Breast epithelium (tissue), 4 donors: ENCODE results near the gene C3orf70. TPM values are rescaled to one million over a fixed set of nuclear protein-coding genes. Genes with fewer than 3 reads are reported as not detected.

ENCODE experiments used
- DNase-seq, 2 donors: peaks; one replicate each; pipeline ENCODE4 v3.0.0-alpha.2; 2019; ENCODE audit warnings: low spot score in 2 of 2
- H3K27ac ChIP-seq, 2 donors: fragments of 200-600 bp; sonication (generic) in 1 of 2; one replicate each; pipeline ENCODE4 v1.5.1; 2016 to 2019; ENCODE audit warnings: mild to moderate bottlenecking in 1 of 2
- H3K27me3 ChIP-seq, 2 donors: fragments of 200-600 bp; sonication (generic) in 1 of 2; one replicate each; pipeline versions ENCODE4 v1.5.1 to v1.6.0; 2017 to 2019; ENCODE audit warnings: control low read depth in 1 of 2, mild to moderate bottlenecking in 1 of 2
- H3K36me3 ChIP-seq: fragments of 200-600 bp; one replicate; pipeline ENCODE4 v1.5.1; 2019
- H3K4me1 ChIP-seq, 2 donors: fragments of 200-600 bp; sonication (generic); one replicate each; pipeline ENCODE4 v1.5.1; 2016 to 2019; ENCODE audit warnings: control low read depth in 1 of 2
- H3K4me3 ChIP-seq, 3 donors: fragments of 200-600 bp; sonication (generic); 1 replicate in 2 of 3; 2 replicates in 1 of 3; pipeline ENCODE4 v1.5.1; 2016 to 2019; ENCODE audit warnings: mild to moderate bottlenecking in 3 of 3, moderate library complexity in 2 of 3
- H3K9me3 ChIP-seq, 2 donors: fragments of 200-600 bp; sonication (generic) in 1 of 2; one replicate each; pipeline ENCODE4 v1.5.1; 2016 to 2019; ENCODE audit warnings: control low read depth in 1 of 2
- CTCF ChIP-seq, 3 donors: fragments of 450-650 bp; IDR thresholded peaks; one replicate each; pipeline ENCODE4 v1.5.1; 2016 to 2017; ENCODE audit warnings: antibody characterized with exemption in 3 of 3, mild to moderate bottlenecking in 3 of 3, moderate library complexity in 3 of 3
- POLR2A ChIP-seq: fragments of 450-650 bp; IDR thresholded peaks from one replicate; pipeline ENCODE4 v1.6.1; 2016; ENCODE audit warnings: antibody characterized with exemption, mild to moderate bottlenecking, moderate library complexity
- POLR2AphosphoS5 ChIP-seq, 3 donors: sonication (generic); formaldehyde crosslinking; IDR thresholded peaks; one replicate each; pipeline ENCODE4 v1.6.1; 2017; ENCODE audit warnings: antibody characterized with exemption in 3 of 3
- intact Hi-C: fragments of 100-400 bp; cut with DNase I; formaldehyde crosslinking; loops from one replicate; pipeline ENCODE4 v1.15.1; 2023; ENCODE audit warnings: low total_unique reads
- total RNA-seq, 3 donors: library from RNA; depleted of rRNA; stranded (reverse); fragments of >200 nt; gene quantifications; one replicate each; pipeline ENCODE4 v1.1.0, GENCODE V29; 2016

C3orf70 gene
- total RNA-seq, 3 donors from 2014 or later: 1.3 to 4.8 (median 3.8) TPM

- Histone ChIP-seq H3K4me1 (peaks cover 0 to 6% of the 10 kb centered on the region in 2 donors), H3K36me3 (no peaks in the 10 kb centered on the region)
- intact Hi-C loops: no loop called here
Measured at GRCh38 chr3:185151101-185151963, 1.5 kb downstream of the C3orf70 start.

GRCh38 chr3:185150561-185150960 is 2.3 kb downstream of the C3orf70 start:
- no peak overlapping the region for H3K27ac ChIP-seq
- intact Hi-C loops: no loop called here
- DNase-seq: no peak
- peaks cover 0 to 6% of the 10 kb centered on the region in 2 donors for H3K4me1 ChIP-seq
- H3K27me3 ChIP-seq: peaks cover 3 to 7% of the 10 kb centered on the region in 2 donors
- no peaks in the 10 kb centered on the region for H3K36me3 ChIP-seq
- TF ChIP-seq POLR2A (no peak), CTCF (IDR thresholded peaks at IDR 0.05) (no peak), POLR2AphosphoS5 (IDR thresholded peaks at IDR 0.05) (no peak)
- no peaks in the 10 kb centered on the region for H3K9me3 ChIP-seq
- no peak overlapping the region for H3K4me3 ChIP-seq

More at GRCh38 chr3:185151101-185151963, 1.5 kb downstream of the C3orf70 start:
- DNase-seq: no peak
- Histone ChIP-seq H3K4me3 (peak overlapping the region in 2 of 3 donors; percentile 57 to 72), H3K27me3 (peaks cover 3 to 7% of the 10 kb centered on the region in 2 donors), H3K9me3 (no peaks in the 10 kb centered on the region), H3K27ac (no peak overlapping the region)
- no peak for TF ChIP-seq CTCF (IDR thresholded peaks at IDR 0.05)
- TF ChIP-seq POLR2AphosphoS5 (IDR thresholded peaks at IDR 0.05): no peak
- no peak for TF ChIP-seq POLR2A

- no peaks in the 10 kb centered on the region for H3K36me3 ChIP-seq
- DNase-seq: no peak
- peaks cover 3 to 7% of the 10 kb centered on the region in 2 donors for H3K27me3 ChIP-seq
- H3K9me3 ChIP-seq: no peaks in the 10 kb centered on the region
- TF ChIP-seq POLR2A: no peak
- no peak for TF ChIP-seq CTCF (IDR thresholded peaks at IDR 0.05)
- TF ChIP-seq POLR2AphosphoS5 (IDR thresholded peaks at IDR 0.05): no peak
- no peak overlapping the region for H3K4me3 ChIP-seq
- H3K27ac ChIP-seq: no peak overlapping the region
- intact Hi-C loops: no loop called here
- peaks cover 0 to 6% of the 10 kb centered on the region in 2 donors for H3K4me1 ChIP-seq
Measured at GRCh38 chr3:185149591-185149990, 3.3 kb downstream of the C3orf70 start.

- Histone ChIP-seq H3K4me3 (no peak overlapping the region), H3K36me3 (no peaks in the 10 kb centered on the region), H3K27ac (no peak overlapping the region), H3K27me3 (no peaks in the 10 kb centered on the region), H3K9me3 (no peaks in the 10 kb centered on the region), H3K4me1 (no peaks in the 10 kb centered on the region)
- no peak for DNase-seq
- intact Hi-C loops: no loop called here
- no peak for TF ChIP-seq POLR2A
- no peak for TF ChIP-seq CTCF (IDR thresholded peaks at IDR 0.05)
- no peak for TF ChIP-seq POLR2AphosphoS5 (IDR thresholded peaks at IDR 0.05)
Measured at GRCh38 chr3:185145511-185145910, 7.3 kb downstream of the C3orf70 start.

- TF ChIP-seq POLR2A: no peak
- TF ChIP-seq POLR2AphosphoS5 (IDR thresholded peaks at IDR 0.05): no peak
- TF ChIP-seq CTCF (IDR thresholded peaks at IDR 0.05): no peak
- Histone ChIP-seq H3K27ac (no peak overlapping the region), H3K27me3 (no peaks in the 10 kb centered on the region), H3K9me3 (no peaks in the 10 kb centered on the region), H3K4me1 (no peaks in the 10 kb centered on the region), H3K4me3 (no peak overlapping the region), H3K36me3 (no peaks in the 10 kb centered on the region)
- intact Hi-C loops: no loop called here
- no peak for DNase-seq
Measured at GRCh38 chr3:185144784-185145183, 8.1 kb downstream of the C3orf70 start.
